ENCODE measurements around the gene ATP12A. TPM values are rescaled to one million over a fixed set of nuclear protein-coding genes. Genes with fewer than 3 reads are reported as not detected.

Gene ATP12A
- total and polyA plus RNA-seq, 2 donors (not counting 1 experiment from before 2014, with no cell fraction given) = not detected

DNA sequence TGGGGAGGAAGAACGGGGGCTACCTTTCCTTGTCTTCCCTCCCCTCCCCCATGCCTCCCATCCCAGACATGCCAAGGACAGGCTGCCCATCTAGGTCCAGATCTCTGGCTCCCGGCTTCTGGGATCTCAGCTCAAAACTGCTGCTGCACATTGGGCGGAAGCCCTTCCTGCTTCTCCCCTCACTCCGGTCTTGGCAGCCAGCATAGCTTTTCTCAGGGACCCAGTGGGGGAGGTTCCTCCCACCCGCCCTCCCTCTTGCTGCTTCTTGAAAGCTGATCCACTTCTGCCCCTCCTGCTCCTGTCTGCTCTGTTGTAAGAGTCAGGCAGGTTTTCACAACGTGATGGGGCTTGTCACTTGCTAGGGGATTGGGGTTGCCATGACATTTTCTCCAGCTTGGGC is 62.1 kb downstream of the ATP12A start:
- no peaks in the 10 kb centered on the region for H4K20me1 ChIP-seq (ENCODE audit: control insufficient read depth, extremely low read depth, insufficient read depth, low read length)
- TF ChIP-seq EZH2 (IDR thresholded peaks at IDR 0.05; ENCODE audit: low read length, missing control alignments) = no peak
- TF ChIP-seq, protein P1, sequence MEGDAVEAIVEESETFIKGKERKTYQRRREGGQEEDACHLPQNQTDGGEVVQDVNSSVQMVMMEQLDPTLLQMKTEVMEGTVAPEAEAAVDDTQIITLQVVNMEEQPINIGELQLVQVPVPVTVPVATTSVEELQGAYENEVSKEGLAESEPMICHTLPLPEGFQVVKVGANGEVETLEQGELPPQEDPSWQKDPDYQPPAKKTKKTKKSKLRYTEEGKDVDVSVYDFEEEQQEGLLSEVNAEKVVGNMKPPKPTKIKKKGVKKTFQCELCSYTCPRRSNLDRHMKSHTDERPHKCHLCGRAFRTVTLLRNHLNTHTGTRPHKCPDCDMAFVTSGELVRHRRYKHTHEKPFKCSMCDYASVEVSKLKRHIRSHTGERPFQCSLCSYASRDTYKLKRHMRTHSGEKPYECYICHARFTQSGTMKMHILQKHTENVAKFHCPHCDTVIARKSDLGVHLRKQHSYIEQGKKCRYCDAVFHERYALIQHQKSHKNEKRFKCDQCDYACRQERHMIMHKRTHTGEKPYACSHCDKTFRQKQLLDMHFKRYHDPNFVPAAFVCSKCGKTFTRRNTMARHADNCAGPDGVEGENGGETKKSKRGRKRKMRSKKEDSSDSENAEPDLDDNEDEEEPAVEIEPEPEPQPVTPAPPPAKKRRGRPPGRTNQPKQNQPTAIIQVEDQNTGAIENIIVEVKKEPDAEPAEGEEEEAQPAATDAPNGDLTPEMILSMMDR (conservative IDR thresholded peaks at IDR 0.05 in 1 of 2, IDR thresholded peaks at IDR 0.05 in 1 of 2; ENCODE audit: low read depth in 1 of 2, low read length in 2 of 2) = no peak
- no peak overlapping the region for H3K9ac ChIP-seq (ENCODE audit: insufficient read depth, low read length)
- no peak overlapping the region for H2AFZ ChIP-seq (ENCODE audit: low read length)
- no peaks in the 10 kb centered on the region for H3K4me1 ChIP-seq (ENCODE audit: control insufficient read depth, extremely low read depth, insufficient read depth, low read length)
- H3K27me3 ChIP-seq (ENCODE audit: control insufficient read depth, insufficient read depth, low read length) = peaks cover 4% of the 10 kb centered on the region
- DNase-seq (ENCODE audit: low read depth in 2 of 2) = peak in 1 of 2 donors; percentile 2
- H3K36me3 ChIP-seq (ENCODE audit: control insufficient read depth, insufficient read depth, low read length) = no peaks in the 10 kb centered on the region
- H3K9me3 ChIP-seq (ENCODE audit: control insufficient read depth, insufficient read depth, low read depth, low read length) = no peaks in the 10 kb centered on the region
- no peaks in the 10 kb centered on the region for H3K79me2 ChIP-seq (ENCODE audit: control insufficient read depth, insufficient read depth, low read length)
- H3K4me3 ChIP-seq (replicated peaks in 1 of 4; ENCODE audit: control extremely low read depth in 1 of 4, insufficient read depth in 1 of 4, low read depth in 3 of 4, low read length in 4 of 4) = no peak overlapping the region
- H3K27ac ChIP-seq (ENCODE audit: insufficient read depth, low read length) = no peak overlapping the region
- no peak overlapping the region for H3K4me2 ChIP-seq (ENCODE audit: extremely low read depth, insufficient read depth, low read length)

DNA sequence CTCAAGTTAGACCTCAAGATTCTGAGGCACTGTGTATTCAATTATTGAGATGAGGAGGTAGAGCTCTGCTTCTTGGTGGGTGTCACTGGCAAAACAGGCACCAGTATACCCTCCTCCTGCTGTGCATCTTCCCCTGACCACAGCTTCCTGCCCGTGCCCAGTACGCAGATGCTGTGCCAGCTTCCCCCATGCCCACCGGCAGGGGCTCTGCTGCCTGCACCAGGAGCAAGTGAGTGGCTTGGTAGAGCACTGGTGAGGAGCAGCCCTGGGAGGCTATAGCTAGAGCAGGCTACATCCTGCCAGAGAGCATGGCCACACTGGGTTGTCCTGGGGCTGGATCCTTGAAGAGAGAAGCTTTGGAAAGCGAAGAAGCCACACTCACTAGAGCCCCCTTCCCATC is 62.8 kb downstream of the ATP12A start:
- Histone ChIP-seq H3K9me3 (ENCODE audit: control insufficient read depth, insufficient read depth, low read depth, low read length) (no peaks in the 10 kb centered on the region), H3K4me2 (ENCODE audit: extremely low read depth, insufficient read depth, low read length) (no peak overlapping the region), H3K4me1 (ENCODE audit: control insufficient read depth, extremely low read depth, insufficient read depth, low read length) (no peaks in the 10 kb centered on the region), H3K27me3 (ENCODE audit: control insufficient read depth, insufficient read depth, low read length) (peaks cover 8% of the 10 kb centered on the region), H3K79me2 (ENCODE audit: control insufficient read depth, insufficient read depth, low read length) (no peaks in the 10 kb centered on the region), H2AFZ (ENCODE audit: low read length) (no peak overlapping the region), H3K4me3 (replicated peaks in 1 of 4; ENCODE audit: control extremely low read depth in 1 of 4, insufficient read depth in 1 of 4, low read depth in 3 of 4, low read length in 4 of 4) (no peak overlapping the region), H4K20me1 (ENCODE audit: control insufficient read depth, extremely low read depth, insufficient read depth, low read length) (no peaks in the 10 kb centered on the region), H3K9ac (ENCODE audit: insufficient read depth, low read length) (no peak overlapping the region), H3K27ac (ENCODE audit: insufficient read depth, low read length) (no peak overlapping the region), H3K36me3 (ENCODE audit: control insufficient read depth, insufficient read depth, low read length) (no peaks in the 10 kb centered on the region)
- no peak for TF ChIP-seq EZH2 (IDR thresholded peaks at IDR 0.05; ENCODE audit: low read length, missing control alignments)
- TF ChIP-seq, protein P1 (conservative IDR thresholded peaks at IDR 0.05 in 1 of 2, IDR thresholded peaks at IDR 0.05 in 1 of 2; ENCODE audit: low read depth in 1 of 2, low read length in 2 of 2) = no peak
- no peak for DNase-seq (ENCODE audit: low read depth in 2 of 2)

DNA sequence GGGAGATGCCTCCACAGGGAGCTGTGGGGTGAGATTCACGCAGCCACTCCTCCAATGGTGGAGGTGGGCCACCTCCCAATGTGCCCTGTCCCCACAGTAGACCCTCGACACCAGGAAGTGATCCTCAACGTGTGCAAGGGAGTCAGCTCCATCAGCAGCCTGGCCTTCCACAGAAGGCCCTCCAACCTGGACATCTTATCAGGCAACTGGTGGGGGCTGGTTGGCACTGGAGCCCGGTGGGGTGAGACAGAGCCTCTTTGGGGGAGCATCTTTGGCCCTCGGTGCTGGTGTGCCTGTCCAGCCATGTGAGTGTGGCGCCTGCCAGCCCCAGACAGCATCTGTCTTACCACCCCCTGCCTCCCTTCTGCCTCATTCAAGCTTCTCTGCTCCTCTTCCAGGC is 64.0 kb downstream of the ATP12A start:
- H3K27me3 ChIP-seq (ENCODE audit: control insufficient read depth, insufficient read depth, low read length) = peaks cover 10% of the 10 kb centered on the region
- DNase-seq (ENCODE audit: low read depth in 2 of 2) = no peak

More for the DNA sequence above, 64.0 kb downstream of the ATP12A start:
- Histone ChIP-seq H3K36me3 (ENCODE audit: control insufficient read depth, insufficient read depth, low read length) (no peaks in the 10 kb centered on the region), H3K9me3 (ENCODE audit: control insufficient read depth, insufficient read depth, low read depth, low read length) (no peaks in the 10 kb centered on the region), H3K27ac (ENCODE audit: insufficient read depth, low read length) (no peak overlapping the region), H3K4me2 (ENCODE audit: extremely low read depth, insufficient read depth, low read length) (no peak overlapping the region), H3K79me2 (ENCODE audit: control insufficient read depth, insufficient read depth, low read length) (no peaks in the 10 kb centered on the region), H3K4me3 (replicated peaks in 1 of 4; ENCODE audit: control extremely low read depth in 1 of 4, insufficient read depth in 1 of 4, low read depth in 3 of 4, low read length in 4 of 4) (no peak overlapping the region), H3K4me1 (ENCODE audit: control insufficient read depth, extremely low read depth, insufficient read depth, low read length) (no peaks in the 10 kb centered on the region), H4K20me1 (ENCODE audit: control insufficient read depth, extremely low read depth, insufficient read depth, low read length) (no peaks in the 10 kb centered on the region), H3K9ac (ENCODE audit: insufficient read depth, low read length) (no peak overlapping the region), H2AFZ (ENCODE audit: low read length) (no peak overlapping the region)
- TF ChIP-seq, protein P1 (conservative IDR thresholded peaks at IDR 0.05 in 1 of 2, IDR thresholded peaks at IDR 0.05 in 1 of 2; ENCODE audit: low read depth in 1 of 2, low read length in 2 of 2) = no peak
- TF ChIP-seq EZH2 (IDR thresholded peaks at IDR 0.05; ENCODE audit: low read length, missing control alignments) = no peak

Measured in fibroblast of lung (primary cell).